CD4-positive, alpha-beta T cell treated with Interleukin-12 subunit alpha and Interleukin-12 subunit beta, for 1 hour (primary cell): Measurements from ENCODE around the gene IRGQ.
"Not testable (repeated sequence)": the region's sequence is repeated elsewhere in the genome, so short reads cannot be mapped to it uniquely, and the experiment has no call there.

Experiments used
- DNase-seq: peaks from one replicate; pipeline ENCODE4 v3.0.0-alpha.2; 2020

Gene IRGQ

GRCh38 chr19:43595999-43596841, at the start of gene IRGQ, which contains the start of gene ZNF576:
IRGQ (minus strand) TSS chr19:43596134; CDS start chr19:43595338, 796 bp downstream.
ZNF576 (plus strand) TSS chr19:43596595; CDS start chr19:43597109, 514 bp downstream.
- DNase-seq, result peak; percentile 100

GRCh38 chr19:43644181-43644580, 48.2 kb upstream of the IRGQ start:
- no peak for DNase-seq

GRCh38 chr19:43643326-43643725, 47.4 kb upstream of the IRGQ start:
- no peak for DNase-seq

DNA sequence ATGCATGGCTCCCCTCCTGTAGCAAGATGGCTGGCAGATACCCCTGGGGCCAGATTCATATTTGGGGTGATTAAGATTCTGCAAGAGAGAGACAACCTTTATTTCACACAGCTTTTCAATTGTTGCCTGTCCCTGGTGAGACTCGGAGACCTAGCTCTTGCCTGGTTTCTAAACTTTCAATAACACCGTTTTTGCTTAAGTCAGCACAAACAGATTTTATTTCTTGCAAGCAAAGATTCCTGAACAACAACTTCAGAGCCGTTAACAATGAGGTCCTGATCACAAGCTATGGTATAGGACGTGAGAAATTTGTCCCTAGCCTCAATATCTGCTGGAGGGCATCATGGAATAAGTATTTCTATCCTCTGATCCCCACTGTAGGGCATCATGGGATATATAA, 46.6 kb upstream of the IRGQ start:
- no peak for DNase-seq

DNA sequence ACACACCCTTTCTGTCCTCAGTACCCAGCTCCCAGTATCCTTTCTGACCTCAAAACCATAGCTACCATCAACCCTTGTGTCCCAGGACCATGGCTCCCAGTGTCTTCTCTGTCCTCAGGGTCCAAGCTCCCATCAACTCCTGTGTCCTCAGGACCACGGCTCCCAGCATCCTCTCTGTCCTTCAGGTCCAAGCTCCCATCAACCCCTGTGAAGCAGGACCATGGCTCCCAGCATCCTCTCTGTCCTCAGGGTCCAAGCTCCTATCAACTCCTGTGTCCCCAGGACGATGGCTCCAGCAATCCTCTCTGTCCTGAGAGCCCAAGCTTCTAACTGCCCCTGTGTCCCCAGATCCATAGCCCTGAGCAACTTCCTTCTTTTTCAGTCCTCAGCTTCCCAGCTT, 45.4 kb upstream of the IRGQ start:
- no peak for DNase-seq

- no peak for DNase-seq
Measured at GRCh38 chr19:43640424-43640757, 44.5 kb upstream of the IRGQ start.

GRCh38 chr19:43639519-43640423, 43.8 kb upstream of the IRGQ start, which contains the start of gene CADM4:
CADM4 (minus strand) TSS chr19:43639850; CDS start chr19:43639790, 60 bp downstream.
- DNase-seq, result peak; percentile 61

- DNase-seq, result no peak
Measured at GRCh38 chr19:43638995-43639518, 43.1 kb upstream of the IRGQ start.

DNA sequence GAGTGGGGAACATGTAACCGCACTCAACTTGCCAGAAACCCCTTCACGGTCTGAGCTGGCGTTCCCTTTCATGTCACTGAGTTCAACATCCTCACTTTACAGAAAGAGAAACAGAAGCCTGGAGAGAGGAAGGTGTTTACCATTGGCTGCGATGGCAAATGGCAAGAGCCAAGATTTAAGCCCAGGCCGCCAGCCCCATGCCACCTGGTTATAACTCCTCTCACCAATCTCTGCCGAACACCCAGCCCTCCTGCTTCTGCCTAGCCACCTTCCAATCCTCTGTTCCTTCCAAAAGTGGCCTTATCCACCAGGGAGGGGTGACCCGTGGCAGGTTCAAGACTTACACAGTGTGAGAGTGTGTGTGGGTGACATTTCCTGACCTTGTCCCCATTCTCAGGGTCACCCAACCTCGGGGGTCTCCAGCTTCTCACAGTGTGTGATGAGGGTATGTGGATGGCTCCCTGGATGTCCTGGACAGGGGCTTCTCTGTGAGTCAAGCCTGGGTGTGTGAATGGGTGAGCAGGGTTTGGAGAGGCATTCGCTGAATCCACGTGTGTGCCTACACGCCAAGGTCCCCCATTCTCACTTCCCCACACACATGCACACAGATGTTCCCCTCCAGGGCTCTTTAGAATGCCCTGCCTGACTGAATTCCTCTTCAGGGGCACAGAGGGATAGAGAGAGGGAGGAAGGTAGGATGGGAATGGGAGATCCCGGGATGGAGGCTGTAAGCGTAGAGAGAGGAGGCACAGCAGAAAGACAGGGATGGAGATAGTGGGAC, 42.5 kb upstream of the IRGQ start:
- no peak for DNase-seq

DNA sequence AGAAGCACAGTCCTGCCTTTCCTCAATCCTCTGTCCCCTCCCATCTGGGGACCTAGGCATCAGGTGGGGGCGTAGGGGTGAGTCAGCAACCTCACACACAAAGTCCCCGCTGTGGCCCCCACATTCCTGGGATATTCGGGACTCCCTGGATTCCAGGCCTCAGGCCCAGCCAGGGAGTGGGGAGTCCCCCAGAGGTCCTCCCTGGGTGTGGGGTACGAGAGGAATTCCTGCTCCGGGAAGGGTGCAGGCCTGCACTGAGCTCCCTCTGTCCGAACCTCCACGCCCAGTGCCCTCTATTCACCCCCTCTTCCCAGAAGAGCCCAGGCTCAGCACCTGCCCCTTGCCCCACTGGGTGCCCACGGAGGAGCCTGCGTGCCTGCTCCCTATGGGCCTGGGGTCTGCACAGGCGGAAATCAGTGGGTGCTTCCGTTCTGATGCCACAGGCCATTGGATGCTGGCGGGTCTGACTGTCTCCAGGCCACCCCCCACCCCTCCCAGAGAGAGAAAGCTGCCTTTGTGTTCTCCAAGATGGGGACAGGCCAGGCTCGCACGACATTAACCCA, 40.3 kb upstream of the IRGQ start:
- no peak for DNase-seq

- DNase-seq, result not testable (repeated sequence)
Measured at GRCh38 chr19:43635561-43635940, 39.6 kb upstream of the IRGQ start.

DNA sequence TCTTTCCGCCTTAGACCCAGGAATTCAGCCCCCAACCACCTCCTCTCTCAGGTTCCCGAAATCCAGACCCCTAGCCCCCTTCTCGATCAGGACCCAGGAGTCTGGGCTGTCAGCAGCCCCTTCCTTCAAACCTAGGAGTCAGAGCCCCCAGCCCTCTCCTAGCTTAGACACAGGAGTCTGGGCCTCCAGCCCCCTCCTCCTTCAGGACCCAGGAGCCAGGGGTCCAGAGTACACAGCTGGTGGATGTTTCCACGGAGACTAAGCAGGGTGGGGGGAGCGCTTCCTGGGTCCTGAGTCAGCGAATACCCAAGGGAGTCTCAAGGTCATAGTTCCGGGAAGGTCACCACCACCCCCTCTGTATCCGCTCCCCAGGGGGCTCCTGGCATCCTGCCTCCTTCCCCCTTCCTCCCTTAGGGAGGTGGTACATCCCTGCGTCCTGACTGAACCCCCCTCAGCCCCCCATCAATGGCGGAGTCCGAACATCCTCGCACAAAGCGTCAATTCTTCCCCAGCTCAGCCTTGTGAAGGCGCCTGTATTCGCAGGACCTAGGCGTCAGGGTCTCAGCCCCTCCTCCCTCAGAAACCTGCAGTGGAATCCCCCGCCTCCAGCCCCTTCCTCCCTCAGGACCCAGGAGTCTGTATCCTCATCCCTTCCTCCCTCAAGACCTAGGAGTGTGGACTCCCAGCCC, 39.1 kb upstream of the IRGQ start:
- DNase-seq, result no peak

GRCh38 chr19:43634506-43634871, 38.6 kb upstream of the IRGQ start:
- DNase-seq, result no peak

GRCh38 chr19:43634068-43634467, 38.1 kb upstream of the IRGQ start:
- DNase-seq, result no peak

GRCh38 chr19:43633520-43633919, 37.6 kb upstream of the IRGQ start:
- DNase-seq, result no peak

DNA sequence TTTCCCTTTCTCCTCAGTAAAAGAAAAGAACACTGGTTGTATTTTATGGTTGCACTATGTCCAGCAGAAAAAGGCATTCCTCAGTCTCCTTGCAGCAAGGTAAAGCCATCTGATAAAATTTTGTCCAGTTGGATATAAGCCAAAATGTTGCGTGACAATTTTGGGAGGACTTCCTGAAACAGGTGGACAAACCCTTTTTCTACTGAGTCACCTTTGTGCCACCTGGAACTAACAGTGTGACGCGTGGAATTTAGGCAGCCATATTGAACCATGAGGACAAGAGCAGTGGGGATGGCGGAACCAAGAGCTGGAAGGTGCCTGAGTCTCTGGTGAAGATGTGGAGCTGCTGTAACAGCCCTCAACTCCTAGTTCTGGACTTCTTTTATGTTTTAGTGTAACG, 35.6 kb upstream of the IRGQ start:
- DNase-seq, result no peak

- DNase-seq, result no peak
Measured at GRCh38 chr19:43628646-43629326, 32.9 kb upstream of the IRGQ start.

DNA sequence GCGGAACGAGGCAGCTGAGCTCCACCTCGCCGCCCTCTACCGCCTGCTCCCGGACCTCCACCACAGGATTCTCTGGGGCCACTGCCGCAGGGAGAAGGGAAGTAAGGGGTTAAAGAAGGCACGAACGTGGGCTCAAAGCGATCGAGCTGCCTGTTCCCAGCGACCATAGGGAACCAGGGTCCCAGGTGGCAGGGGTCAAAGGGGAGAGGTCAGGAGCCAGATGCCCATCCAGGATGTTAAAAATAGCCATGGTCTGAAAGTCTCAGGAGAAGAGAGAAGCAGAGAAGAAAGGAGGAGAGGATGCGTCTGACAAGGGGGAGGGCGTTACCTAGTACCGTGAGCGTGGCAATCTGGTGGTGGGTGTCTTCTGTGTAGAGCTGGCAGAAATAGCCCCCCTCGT, 30.9 kb upstream of the IRGQ start:
- DNase-seq, result no peak

DNA sequence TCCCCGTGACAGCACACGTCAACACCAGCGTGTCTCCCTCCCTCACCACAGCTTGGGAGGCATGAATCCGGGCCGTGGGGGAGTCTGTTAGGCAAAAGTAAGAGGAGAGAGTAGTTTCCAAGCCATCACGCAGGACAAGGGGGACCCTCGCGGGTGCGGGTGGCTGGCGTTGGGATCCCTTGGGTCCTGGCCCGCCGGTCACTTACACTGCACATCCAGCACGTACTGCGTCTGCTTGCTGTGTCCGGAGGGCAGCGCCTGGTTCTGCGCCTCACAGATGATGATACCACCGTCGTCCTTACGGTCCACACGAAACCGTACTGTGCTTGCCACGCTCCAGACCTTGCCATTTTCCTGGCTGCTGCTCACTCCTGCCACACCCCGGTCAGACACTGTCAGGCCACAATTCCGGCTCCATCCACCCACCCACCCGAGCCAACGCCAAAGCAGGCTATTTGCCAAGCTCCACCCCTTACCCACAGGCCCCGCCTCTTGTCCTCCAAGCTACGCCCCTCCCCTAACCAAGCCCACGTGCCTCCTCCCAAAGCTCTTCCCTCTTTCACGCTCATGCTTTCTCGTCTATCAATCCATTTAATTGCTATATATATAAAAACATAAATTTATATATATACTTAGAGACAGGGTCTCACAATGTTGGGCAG, 30.1 kb upstream of the IRGQ start:
- DNase-seq, result no peak

DNA sequence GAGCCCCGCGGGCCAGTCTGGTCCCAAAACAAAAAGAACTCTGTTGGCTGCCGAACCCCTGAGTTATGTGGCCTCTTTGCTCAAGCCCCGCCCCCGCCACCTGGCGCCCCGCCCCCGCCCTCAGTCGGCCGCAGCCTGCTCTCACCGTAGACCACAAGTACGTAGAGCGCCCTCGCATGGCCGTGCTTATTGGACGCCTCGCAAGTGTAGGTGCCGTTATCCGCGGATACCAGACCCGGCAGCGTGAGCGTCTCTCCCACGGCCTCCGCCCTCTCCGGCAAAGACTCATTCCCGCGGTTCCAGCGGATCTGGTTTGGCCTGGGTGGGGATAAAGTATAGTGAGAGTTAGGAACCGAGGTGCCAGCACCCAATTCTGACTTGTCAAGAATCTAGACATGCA, 29.0 kb upstream of the IRGQ start:
- DNase-seq, result peak; percentile 88
